ENCODE data around the gene LEUTX. TPM values are rescaled to one million over a fixed set of nuclear protein-coding genes. Genes with fewer than 3 reads are reported as not detected.

Gene LEUTX
- total RNA-seq, 1 experiment from 2014 or later = not detected

DNA sequence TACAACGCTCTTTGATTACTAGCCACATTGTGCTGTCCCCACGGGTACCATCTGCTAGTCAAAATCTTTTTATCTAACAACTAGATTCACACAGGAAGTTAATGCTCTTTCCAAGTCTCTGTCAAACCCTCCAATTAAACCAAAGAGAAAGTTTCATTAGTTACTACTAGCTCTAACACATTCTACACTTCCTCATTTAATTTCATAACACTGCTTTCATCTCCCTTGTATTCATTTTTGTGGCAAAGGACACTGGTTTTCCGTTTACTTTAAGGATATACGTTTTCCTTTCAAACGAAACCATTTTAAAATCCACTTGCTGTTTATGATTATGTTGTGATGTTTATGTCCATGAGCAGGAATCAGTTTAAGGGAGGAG lies 50.0 kb downstream of the LEUTX start:
- Mint-ChIP-seq H3K4me1 (ENCODE audit: low read depth, unreplicated experiment) (peaks cover 14% of the 10 kb centered on the region), H3K27me3 (ENCODE audit: unreplicated experiment) (no peaks in the 10 kb centered on the region), H3K9me3 (ENCODE audit: low read depth, unreplicated experiment) (no peaks in the 10 kb centered on the region), H3K27ac (ENCODE audit: unreplicated experiment) (no peak overlapping the region), H3K4me3 (ENCODE audit: low read depth, unreplicated experiment) (no peak overlapping the region), H3K36me3 (ENCODE audit: insufficient read depth, unreplicated experiment) (peaks cover 52% of the 10 kb centered on the region)
- TF ChIP-seq, protein P1, sequence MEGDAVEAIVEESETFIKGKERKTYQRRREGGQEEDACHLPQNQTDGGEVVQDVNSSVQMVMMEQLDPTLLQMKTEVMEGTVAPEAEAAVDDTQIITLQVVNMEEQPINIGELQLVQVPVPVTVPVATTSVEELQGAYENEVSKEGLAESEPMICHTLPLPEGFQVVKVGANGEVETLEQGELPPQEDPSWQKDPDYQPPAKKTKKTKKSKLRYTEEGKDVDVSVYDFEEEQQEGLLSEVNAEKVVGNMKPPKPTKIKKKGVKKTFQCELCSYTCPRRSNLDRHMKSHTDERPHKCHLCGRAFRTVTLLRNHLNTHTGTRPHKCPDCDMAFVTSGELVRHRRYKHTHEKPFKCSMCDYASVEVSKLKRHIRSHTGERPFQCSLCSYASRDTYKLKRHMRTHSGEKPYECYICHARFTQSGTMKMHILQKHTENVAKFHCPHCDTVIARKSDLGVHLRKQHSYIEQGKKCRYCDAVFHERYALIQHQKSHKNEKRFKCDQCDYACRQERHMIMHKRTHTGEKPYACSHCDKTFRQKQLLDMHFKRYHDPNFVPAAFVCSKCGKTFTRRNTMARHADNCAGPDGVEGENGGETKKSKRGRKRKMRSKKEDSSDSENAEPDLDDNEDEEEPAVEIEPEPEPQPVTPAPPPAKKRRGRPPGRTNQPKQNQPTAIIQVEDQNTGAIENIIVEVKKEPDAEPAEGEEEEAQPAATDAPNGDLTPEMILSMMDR (IDR thresholded peaks at IDR 0.05; ENCODE audit: unreplicated experiment) = no peak
- intact Hi-C loops (cut with micrococcal nuclease; ENCODE audit: unreplicated experiment) = no loop called here
- DNase-seq = no peak
- no TSS peak for BruUV-seq (replicated peaks)
- CTCF ChIA-PET = interaction anchor here (1.7 kb wide), 1 partner anchor 36 kb away, joined by 4 read pairs; no protein-coding TSS in a partner anchor

DNA sequence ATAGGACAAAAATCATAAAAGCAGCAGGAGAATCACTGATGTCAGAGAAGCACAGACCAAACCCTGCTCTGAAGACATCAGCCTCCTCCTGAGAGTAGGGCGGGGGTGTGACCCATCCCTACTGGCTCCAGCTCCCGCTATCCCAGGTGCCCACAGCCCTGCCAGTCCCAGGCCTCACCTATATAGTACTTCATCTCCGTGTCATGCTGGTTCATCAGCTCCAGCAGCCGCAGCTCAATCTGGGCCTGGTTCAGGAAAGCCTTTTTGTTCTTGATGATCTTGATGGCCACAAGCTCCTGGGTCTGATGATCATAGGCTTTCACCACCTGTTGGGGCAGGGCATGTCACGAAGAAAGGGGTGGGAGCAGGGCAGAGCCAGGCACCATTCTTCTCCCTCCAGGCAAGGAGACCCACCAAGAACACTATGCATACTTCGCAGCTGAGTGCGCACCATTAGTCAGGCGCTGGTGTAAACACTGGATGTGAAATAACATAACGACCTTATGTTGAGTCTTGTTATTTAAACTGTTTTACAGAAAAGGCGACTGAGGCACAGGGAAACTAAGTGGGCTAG lies 51.1 kb downstream of the LEUTX start:
- CTCF ChIA-PET = no interaction called here
- H3K27ac Mint-ChIP-seq (ENCODE audit: unreplicated experiment) = no peak overlapping the region
- H3K9me3 Mint-ChIP-seq (ENCODE audit: low read depth, unreplicated experiment) = no peaks in the 10 kb centered on the region
- TF ChIP-seq, protein P1 (IDR thresholded peaks at IDR 0.05; ENCODE audit: unreplicated experiment) = no peak
- H3K4me1 Mint-ChIP-seq (ENCODE audit: low read depth, unreplicated experiment) = peaks cover 23% of the 10 kb centered on the region
- no peaks in the 10 kb centered on the region for H3K27me3 Mint-ChIP-seq (ENCODE audit: unreplicated experiment)
- BruUV-seq (replicated peaks) = no TSS peak
- intact Hi-C loops (cut with micrococcal nuclease; ENCODE audit: unreplicated experiment) = no loop called here
- H3K36me3 Mint-ChIP-seq (ENCODE audit: insufficient read depth, unreplicated experiment) = peaks cover 64% of the 10 kb centered on the region
- no peak overlapping the region for H3K4me3 Mint-ChIP-seq (ENCODE audit: low read depth, unreplicated experiment)
- no peak for DNase-seq

DNA sequence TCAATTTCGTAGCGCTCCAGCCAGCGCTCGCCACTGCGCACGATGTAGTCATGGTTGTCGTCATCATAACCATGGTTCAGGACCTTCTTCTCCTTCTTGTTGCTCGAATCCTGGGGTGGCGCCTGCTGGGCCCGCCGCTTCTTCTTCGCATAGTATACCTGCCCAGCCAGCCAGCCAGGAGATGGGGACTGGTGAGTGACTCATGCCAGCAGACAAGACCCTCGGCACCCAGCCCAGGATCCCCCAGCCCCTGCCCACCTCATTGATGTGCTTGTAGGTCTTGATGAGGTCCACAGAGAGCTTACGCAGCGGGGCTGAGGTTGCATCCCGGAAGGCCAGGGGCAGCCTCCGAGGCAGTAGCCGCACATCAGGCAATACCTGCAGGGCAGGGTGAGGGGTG lies 51.8 kb downstream of the LEUTX start:
- Mint-ChIP-seq H3K36me3 (ENCODE audit: insufficient read depth, unreplicated experiment) (peaks cover 70% of the 10 kb centered on the region), H3K9me3 (ENCODE audit: low read depth, unreplicated experiment) (no peaks in the 10 kb centered on the region), H3K4me3 (ENCODE audit: low read depth, unreplicated experiment) (no peak overlapping the region), H3K27me3 (ENCODE audit: unreplicated experiment) (no peaks in the 10 kb centered on the region), H3K4me1 (ENCODE audit: low read depth, unreplicated experiment) (peaks cover 23% of the 10 kb centered on the region), H3K27ac (ENCODE audit: unreplicated experiment) (no peak overlapping the region)
- no peak for DNase-seq
- no TSS peak for BruUV-seq (replicated peaks)
- TF ChIP-seq, protein P1 (IDR thresholded peaks at IDR 0.05; ENCODE audit: unreplicated experiment) = no peak
- intact Hi-C loops (cut with micrococcal nuclease; ENCODE audit: unreplicated experiment) = no loop called here
- CTCF ChIA-PET = no interaction called here

DNA sequence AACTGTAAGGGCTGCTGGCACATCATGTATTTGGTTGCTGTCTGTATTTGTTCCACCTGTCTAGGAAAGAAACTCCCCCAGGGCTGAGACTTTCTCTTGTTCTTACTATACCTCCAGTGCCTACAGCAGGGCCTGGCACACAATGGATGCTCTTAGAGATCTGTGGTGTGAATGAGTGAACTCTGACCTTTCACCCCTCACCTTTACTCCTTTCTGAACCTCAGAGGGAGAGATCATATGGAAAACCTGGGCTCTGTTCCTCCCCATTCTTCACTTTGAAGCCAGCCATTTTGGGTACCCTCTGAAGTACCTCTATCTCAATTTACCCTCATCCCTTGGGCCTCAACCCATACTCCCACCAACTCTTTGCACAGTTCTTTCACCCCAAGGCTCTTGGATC lies 52.2 kb downstream of the LEUTX start:
- Mint-ChIP-seq H3K4me1 (ENCODE audit: low read depth, unreplicated experiment) (peaks cover 23% of the 10 kb centered on the region), H3K4me3 (ENCODE audit: low read depth, unreplicated experiment) (no peak overlapping the region), H3K27ac (ENCODE audit: unreplicated experiment) (no peak overlapping the region), H3K27me3 (ENCODE audit: unreplicated experiment) (no peaks in the 10 kb centered on the region), H3K36me3 (ENCODE audit: insufficient read depth, unreplicated experiment) (peaks cover 74% of the 10 kb centered on the region), H3K9me3 (ENCODE audit: low read depth, unreplicated experiment) (no peaks in the 10 kb centered on the region)
- intact Hi-C loops (cut with micrococcal nuclease; ENCODE audit: unreplicated experiment) = no loop called here
- CTCF ChIA-PET = no interaction called here
- BruUV-seq (replicated peaks) = no TSS peak
- no peak for DNase-seq
- TF ChIP-seq, protein P1 (IDR thresholded peaks at IDR 0.05; ENCODE audit: unreplicated experiment) = no peak

Measured in Calu3 (cell line).